NCI-H2081 (cell line): ENCODE data around the gene SSBP4.

ENCODE experiments used
- DNase-seq, 2 experiments: peaks; one replicate each; lab custom pipeline; 2025; lab: John Stamatoyannopoulos, UW

SSBP4 gene

DNA sequence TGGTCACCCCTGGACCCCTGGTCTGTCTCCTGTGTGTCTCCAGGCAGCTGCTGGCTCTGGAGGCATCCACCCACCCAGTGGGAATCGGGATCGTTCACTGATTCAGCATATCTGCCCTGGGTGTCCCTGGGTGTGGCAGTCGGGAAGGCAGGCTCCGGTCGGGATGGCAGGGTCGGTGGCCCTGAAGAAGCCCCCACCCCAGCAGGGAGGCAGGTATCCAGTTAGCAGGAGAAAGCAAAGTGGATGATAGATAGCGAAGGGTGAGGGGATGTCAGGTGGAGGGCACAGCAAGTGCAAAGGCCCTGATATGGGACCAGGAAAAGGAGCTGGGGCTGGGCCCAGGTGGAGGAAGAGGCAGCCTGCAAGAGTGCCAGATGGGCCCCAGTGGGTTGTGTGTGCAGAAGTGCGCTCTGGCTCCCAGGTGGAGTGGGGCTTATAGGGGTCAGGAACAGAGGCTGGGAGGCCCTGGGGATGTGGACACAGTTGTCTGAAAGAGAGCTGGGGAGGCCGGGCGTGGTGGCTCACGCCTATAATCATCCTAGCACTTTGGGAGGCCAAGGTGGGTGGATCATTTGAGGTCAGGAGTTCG is 2.3 kb downstream of the SSBP4 start:
- DNase-seq, result no peak

DNA sequence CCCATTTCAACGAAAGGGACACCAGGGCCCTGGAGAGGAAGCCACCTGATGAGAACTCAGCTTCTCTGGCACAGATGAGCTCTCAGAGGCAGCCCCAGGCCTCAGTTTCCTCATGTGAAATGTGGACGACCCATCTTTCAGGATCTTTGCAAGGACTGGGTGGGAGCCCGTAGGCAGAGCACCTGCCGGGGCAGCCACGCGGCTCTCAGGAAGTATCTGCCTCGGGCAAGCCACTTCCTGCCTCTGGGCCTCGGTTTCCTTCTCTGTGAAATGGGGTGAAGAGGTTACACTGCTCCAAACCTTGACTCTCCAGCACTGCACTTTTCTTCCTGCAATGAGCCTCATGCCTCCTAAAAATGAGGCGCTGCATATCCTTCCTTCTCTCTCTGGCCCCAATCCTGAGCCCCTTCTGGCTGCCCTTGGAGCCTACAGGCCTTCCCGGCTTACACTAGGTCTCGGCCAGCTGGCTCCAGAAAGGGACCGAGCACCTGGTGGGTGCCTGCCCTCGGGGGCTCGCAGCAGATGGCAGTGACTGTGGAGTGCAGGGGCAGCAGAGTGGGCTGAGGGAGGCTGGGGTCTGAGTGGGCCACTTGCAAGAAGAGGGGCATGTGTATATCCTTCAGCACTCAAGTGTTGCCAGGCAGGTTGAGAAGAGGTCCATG is 3.5 kb downstream of the SSBP4 start:
- no peak for DNase-seq

DNA sequence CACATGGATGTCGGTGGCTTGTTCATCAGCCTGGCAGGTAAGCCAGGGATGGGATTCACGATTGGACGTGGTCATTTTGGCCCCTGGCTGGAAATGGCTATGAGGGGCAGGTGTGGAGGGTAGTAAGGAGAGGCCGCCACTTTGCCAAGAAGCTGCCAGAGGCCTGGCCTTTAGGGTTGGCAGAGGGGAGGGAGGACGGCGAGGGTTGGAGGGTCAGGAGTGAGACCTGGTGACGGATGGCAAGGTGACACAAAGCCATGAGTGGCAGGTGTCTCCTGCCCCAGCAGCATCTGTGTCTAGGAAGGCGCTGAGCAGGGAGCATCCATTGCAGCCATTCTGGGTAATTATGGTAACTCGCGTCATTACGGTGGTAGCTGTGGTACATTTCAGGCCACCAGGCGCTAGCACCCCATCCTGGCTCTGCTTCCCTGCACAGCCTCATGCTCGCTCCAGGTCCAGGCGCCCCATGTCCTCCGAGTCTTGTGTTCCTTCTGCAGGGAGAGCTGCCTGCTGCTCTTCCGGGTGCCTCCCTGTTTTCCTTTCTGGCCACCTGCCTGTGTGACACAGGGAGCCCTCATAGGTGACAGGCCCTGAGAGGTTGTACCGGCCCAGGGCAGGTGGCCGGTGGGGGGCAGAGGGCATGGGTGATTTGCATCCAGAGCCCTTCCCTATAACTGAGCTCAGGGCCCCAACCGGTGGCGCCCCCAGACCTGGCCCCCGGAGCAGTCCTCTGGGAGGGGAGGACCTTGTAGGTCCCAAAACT is 4.2 kb downstream of the SSBP4 start:
- no peak for DNase-seq

DNA sequence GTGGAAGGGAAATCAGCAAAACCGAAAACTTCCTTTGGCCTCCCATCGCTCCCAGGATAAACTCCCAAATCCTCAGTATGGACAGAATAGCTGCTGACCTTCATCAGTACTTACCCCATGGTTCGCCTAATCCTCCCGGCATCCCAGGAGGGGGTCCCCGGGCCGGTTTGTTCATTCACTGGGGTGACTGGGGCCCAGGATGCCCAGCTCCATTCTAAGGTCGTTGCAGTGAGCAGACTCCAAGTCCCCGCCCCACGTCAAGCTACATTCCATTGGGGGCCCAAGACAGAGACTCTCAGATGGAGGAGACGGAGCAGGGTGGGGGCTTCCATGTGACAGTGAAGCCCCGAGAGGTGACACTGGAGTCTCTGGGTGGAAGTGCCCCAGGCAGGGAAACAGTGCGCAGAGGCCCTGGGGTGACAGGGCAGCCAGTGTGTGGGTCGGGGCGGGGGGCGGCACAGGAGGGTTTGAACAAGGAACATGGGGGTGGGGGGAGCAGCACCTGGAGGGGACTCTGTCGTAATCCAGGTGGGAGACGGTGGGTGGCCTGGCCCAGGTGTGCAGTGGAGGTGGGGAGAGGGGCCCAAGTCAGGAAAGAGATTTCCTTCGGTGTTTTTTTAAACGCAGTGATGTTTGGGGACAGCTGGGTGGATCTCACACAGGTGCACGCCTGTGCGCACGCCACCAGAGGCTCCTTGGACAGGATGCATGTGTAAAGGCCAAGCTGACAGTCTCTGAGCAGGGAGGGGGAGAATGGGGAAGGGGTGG is 5.1 kb downstream of the SSBP4 start:
- DNase-seq, result no peak

DNA sequence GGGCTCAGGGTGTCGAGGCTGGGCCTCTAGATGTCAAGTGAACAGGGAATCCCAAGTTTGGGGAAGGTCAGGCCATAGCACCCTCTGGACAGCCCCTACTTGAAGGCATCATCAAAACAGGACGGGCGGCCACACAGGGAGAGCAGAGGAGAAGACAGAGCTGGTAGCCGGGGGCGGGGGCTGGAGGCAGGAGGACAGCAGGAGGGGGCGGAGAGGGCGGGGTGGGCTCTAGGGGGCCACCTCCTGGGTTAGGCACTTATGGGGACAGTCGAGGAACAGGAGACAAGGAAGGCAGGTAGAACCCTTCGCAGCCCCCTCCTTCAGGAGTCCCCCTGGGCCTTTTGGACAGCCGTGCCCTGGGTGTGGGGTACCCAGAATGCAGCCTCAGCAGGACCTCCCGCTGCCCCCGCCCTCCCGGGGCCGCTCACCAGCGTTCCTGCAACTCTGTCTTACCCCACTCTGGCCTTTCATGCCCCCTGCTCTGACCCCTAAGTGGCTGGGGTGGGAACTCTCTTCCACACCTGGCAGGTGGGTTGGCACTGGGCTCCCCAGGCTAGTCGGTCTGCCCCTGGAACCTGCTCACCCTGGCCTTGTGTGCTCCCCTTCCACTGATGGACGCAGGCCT is 5.8 kb downstream of the SSBP4 start:
- no peak for DNase-seq

DNA sequence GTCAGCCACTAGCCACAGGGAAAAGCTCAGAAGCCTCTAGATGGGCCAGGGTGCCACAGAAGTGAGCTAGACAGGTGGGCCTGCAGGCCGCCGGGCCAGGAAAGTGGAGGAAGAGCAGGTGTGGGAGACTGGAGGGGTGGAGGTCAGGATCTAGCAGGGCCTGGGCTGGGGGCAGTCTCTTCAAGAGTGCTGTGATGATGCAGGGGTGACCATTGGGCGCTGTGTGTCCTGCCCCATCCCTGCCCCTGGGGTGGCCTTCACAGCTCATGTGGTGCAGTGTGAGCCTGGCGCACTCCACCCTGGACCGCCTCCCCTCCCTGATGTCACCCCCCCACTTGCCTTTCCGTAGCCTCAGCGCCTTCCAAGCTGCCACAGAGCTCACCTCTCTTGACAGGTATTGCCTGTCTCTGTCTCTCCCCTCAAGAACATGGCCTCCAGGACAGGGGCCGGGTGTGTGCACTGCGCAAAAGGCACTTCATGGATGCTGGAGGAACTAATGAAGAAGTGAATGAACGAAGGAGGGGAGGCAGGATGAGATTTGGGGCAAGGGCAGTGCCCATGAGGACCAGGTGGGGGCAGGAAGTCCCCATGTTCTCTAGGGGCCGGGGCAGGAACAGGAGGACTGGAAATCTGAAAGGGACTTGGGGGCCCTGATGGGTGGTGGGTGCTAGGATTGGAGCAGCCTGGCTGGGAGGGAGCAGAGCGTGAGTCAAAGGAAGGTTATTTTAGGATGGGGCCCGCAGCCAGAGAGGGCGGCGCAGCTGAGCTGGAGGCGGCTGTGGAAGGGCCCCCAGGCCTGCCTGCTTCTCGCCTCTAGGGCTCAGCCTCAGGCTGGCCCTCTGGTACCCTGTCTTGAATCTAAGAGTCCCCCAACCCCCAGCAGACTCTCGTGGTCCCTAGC is 6.6 kb downstream of the SSBP4 start:
- no peak for DNase-seq

DNA sequence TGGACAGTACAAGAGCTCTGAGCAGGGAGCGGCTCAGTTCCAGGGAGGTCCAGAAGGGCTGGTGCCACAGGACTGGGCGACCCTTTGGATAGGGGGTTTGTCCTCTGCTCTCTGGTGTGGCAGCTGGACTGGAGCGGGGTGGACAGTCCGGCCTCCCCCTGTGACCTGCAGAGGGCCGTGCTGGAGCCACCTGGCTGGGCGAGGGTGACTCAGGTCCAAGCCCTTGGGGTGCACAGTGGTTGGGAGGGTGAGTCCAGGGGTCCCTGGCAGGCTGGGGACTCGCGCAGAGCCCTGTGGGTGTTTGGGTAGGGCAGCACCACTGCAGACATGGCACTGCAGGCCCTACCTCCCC is 7.2 kb downstream of the SSBP4 start:
- DNase-seq, result no peak

DNA sequence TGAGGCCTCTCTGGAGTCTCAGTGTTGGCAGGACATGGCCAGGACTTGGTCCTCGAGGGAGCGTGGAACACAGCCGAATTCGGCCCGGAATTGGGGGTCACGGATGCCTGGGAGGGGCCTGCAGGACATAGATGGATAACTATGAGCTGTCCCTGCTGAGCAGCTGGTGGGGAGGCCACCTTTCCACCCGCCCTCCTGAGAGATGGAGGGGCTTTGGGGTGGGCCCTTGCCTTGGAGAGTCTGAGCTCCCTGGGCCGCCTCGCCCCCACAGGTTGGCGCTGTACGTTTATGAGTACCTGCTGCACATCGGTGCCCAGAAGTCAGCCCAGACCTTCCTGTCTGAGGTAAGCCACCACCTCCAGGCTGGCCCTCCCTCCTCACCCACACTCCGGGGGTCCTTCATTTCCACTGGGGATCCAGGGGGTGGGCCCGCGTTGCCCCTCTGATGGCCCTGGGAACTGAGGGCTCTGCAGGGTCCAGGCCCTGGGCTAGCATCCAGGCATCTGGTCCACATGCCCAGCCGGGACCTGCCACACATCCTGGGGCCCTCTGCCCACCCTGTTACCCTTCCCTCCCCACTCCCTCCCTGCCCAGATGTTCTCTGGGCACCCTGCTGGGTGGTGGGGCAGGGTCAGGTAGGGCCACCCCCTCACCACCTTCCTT is 8.0 kb downstream of the SSBP4 start:
- no peak for DNase-seq

DNA sequence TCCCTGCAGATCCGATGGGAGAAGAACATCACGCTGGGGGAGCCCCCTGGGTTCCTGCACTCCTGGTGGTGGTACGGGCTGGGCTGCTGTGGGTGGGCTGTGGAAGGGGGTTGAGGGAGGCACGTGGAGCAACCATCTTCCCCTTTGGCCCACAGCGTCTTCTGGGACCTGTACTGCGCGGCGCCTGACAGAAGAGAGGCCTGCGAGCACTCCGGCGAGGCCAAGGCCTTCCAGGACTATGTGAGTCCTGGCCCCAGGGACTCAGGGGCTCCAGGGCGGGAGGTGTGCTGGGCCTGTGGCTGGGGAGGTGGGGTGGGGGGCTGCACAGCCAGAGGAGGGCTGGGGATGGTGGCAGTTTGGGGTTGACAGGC is 8.5 kb downstream of the SSBP4 start:
- no peak for DNase-seq

DNA sequence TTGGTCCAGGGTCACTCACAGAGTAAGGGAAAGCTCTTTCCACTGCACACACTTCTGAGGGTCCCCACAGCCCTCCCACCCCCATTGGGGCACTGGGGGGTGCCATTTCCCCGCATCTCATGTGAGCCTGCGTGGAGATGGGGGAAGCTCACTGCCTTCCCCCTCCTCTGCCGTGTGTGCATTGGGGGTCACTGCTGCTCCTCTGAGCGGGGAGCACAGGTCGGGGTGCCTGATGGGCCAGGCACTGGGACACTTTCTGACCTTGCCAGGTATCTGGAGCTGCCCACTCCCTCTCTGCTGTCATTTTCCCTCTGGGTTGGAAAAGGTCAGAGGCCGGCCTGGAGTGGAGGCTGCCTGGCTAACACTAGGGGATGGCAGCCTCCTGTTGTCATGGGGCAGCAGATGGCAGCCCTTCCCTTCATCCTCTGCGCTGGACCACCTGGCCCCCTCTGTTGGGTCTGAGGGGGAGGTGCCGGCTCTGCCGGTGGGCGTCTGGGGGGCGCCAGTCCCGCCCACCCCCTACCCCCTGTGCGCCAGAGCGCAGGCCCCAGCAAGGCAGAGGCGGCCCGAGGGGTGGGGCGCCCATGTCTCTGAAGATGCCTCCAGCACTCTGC is 9.1 kb downstream of the SSBP4 start:
- no peak for DNase-seq

DNA sequence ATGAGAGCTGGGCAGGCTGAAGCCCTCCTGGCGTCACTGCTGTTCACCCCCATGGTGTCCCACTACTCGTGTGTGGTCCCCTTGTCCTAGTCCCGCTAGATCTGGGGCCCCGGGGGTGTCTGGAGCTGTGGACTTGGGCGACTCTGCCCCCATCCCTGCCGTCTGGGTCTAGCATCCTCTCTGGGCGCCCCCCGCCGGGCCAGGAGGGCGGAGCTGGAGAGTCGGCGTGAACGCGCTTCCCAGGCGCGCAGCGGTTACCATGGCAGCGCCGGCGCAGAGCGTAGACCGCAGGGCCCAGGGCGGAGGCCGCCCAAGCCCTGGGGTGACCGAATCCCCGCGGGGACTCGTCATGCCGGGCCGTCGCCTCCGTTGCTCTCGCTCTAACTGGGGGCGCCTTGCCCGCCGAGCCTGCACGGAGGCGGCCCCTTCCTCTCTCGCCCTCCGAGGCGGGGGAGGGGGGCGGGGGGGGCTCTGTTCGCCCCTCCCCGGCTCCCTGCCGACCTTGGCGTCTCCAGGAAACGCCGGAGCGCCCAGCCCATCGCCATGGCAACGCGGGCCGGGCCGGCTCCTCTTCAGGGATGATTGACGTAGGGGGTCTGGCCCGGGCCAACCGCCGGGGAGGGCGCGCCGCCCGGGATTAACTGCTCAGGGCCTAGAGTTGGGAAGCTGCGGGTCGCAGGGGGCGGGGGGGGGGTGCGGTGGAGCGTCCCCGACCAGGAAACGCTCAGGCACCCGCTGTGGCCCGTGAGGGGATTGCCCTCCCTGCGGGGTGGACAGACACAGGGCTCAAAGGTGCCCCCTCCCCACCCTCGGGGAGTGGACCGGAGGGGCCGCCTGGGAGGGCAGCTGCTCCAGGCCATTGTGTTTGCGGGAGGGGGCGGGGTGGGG is 9.8 kb downstream of the SSBP4 start:
- no peak for DNase-seq

DNA sequence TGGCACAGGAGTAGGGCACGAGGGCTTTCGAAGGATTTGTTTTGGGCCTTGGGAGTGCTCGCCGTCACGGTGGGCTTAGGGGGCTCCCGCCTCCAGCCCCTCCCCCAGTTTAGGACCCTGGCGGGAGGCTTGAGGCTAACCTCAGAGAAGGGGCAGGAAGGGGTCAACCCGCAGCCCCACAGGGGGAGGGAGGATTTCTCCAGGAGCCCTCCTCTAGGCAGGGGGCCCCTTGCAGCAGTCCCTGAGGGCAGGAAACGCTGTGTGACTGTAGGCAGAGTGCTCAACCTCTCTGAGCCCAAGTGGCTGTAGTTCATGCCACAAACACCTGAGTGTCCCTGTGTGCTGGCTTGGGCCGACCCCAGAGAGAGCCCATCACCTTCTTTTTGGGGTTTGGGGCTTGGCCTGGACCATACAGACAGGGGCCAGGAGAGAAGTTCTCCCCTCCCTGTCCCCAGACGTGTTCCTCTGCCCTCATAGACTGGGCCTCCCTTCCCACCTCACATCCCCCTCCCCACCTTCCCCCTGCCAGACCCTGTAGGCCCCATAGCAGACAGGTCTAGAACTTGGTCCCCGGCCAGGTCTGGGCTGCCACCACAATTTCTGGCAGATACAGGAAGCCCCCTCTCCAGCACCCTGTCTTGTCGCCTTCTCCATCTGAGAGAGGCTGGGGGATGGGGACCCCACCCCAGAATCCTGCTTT is 10.7 kb downstream of the SSBP4 start:
- DNase-seq, result no peak

DNA sequence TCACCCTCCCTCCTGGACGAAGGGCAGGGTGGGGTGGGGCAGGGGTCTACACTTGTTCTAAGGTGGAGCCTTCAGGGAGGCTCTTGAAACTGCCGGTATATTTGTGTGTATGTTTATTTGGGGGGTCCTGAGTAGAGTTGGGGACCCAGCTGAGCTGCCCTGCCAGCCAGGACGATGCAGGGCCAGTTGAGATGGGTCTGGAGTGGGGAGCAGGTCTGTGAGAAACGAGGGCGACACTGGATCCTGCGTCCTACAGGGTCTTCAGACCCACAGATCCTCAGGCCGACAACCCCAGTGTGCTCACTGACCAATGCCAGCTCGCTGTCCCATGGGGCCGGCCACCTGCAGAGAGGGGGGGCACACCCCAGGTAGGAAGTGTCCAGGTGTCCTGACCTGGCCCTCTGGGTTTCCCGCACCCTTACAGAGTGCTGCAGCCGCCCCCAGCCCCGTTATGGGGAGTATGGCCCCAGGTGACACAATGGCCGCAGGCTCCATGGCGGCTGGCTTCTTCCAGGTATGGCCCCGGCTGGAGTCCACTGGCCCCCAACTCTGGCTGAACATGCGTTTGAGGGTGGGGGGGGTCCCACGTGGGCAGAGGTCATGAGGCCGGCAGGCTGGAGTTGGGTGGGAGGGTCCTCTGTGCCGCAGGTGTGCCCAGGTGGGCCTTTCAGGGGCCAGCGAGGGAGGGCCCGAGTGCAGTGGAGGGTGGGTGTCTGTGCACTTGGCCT is 11.4 kb downstream of the SSBP4 start:
- no peak for DNase-seq

DNA sequence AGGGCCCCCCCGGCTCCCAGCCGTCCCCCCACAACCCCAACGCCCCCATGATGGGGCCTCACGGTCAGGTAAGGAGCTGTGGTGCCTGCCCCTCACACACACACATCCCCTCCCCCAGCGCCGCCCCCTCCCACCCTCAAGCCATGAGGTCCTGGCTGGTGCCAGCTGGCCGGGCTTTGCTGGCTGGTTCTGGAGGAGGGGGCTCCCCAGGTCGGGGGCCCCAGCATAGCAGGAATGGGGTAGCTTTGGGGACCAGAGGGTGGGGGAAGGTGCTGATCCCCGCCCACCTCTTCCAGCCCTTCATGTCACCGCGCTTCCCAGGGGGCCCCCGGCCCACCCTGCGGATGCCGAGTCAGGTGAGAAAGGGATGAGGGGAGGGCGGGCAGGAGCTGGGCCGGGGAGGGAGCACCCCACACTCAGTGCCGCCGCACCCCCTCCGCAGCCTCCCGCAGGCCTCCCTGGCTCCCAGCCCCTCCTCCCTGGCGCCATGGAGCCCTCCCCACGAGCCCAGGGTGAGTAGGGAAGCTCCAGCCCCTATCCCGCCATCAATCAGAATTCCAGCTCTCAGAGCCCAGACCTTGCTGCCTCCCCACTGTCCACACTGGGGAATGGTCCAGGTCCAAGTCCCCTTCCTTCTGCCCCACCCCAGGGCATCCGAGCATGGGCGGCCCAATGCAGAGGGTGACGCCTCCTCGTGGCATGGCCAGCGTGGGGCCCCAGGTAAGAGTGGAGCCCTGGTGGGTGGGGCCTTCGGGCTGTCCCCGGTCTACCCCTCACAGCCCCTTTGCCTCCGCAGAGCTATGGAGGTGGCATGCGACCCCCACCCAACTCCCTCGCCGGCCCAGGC is 12.4 kb downstream of the SSBP4 start:
- no peak for DNase-seq

DNA sequence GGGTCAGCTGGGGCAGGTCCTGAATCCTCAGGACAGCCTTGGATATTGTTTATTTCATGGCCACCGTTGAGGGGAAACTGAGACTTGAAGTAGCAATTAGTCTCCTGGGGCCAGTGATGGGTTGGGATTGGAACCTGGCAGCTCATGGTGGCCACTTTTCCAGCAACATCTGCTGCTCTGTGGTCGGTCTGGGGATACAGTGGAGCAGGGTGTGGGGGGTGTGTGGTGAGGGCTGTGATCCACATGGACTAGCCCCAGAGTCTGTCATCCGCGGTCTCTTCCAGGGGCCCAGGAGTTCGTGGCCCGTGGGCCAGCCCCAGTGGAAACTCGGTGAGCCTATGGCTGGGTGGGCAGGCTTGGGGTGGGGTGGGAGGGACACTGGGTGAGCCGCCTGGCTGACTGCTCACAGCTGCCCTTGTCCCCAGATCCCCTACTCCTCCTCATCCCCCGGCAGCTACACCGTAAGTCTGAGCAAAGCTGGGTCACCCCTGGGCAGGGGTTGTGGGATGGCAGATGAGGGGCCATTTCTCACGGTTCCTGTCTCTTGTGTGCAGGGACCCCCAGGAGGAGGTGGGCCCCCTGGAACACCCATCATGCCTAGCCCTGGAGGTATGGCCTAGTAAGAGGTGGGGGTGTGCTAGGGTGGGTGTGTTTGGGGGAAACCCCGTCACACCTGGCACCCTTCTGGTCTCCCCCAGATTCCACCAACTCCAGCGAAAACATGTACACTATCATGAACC is 13.2 kb downstream of the SSBP4 start:
- no peak for DNase-seq

DNA sequence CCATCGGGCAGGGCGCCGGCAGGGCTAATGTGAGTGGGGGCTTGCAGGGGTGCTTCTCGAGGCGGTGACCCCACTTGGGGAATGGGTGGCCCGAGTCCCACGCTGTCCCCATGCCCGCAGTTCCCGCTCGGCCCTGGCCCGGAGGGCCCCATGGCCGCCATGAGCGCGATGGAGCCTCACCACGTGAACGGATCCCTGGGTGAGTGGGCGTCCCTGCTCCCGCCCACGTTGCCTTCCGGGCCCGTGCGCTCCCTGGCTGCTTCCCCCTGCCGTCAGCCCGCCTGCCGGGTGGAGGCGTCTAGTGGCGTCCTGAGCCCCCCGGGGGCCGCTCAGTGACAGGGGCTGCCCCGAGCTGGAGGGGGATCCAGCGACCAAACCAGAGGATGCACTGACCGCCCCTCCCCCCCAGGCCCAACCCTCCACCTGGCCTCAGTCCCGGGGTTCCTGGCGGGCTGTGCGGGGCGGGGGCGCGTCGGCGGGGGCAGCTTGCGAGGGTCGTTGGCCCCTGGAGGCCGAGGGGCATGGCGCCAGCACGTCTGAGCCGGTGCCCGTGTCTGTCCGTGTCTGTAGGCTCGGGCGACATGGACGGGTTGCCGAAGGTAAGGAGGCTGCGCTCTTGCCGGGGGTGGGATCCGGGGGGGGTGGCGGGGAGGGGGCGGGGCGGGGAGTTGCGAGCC is 14.0 kb downstream of the SSBP4 start:
- DNase-seq, result no peak
